SK-N-SH treated with all-trans-retinoic acid at 6 μM for 48 hours (cell line): ENCODE results near the gene VPS13A.

Experiments
- ATAC-seq: fragments of 200-7000 bp; cut with Tn5 transposase; 3 replicates; pipeline ENCODE4 v1.9.1; 2020; ENCODE audit warnings: mild to moderate bottlenecking, moderate library complexity
- ARNTL ChIP-seq: fragments of 450-650 bp; formaldehyde crosslinking; IDR thresholded peaks from 2 replicates; pipeline ENCODE4 v1.5.0; 2020; ENCODE audit warnings: low read depth, mild to moderate bottlenecking, moderate library complexity, borderline replicate concordance
- CREB5 ChIP-seq: fragments of 250-450 bp; sonication (Bioruptor Pico); IDR thresholded peaks from 2 replicates; pipeline ENCODE4 v1.5.1; 2020; ENCODE audit warnings: low read depth, mild to moderate bottlenecking, moderate library complexity
- CSDC2 ChIP-seq: fragments of 250-450 bp; sonication (Bioruptor Pico); IDR thresholded peaks from 2 replicates; pipeline ENCODE4 v1.5.0; 2020; ENCODE audit warnings: mild to moderate bottlenecking, moderate library complexity
- CSRNP3 ChIP-seq: fragments of 250-450 bp; sonication (Bioruptor Pico); IDR thresholded peaks from 2 replicates; pipeline ENCODE4 v1.5.1; 2021; ENCODE audit warnings: mild to moderate bottlenecking, moderate library complexity
- ESRRG ChIP-seq: fragments of 250-450 bp; sonication (Bioruptor Pico); IDR thresholded peaks from 2 replicates; pipeline ENCODE4 v1.6.1; 2021; ENCODE audit warnings: mild to moderate bottlenecking
- GLIS3 ChIP-seq: fragments of 250-450 bp; sonication (Bioruptor Pico); IDR thresholded peaks from 2 replicates; pipeline ENCODE4 v1.5.0; 2020; ENCODE audit warnings: mild to moderate bottlenecking, moderate library complexity
- ISL1 ChIP-seq: fragments of 250-450 bp; sonication (Bioruptor Pico); IDR thresholded peaks from 2 replicates; pipeline ENCODE4 v2.1.2; 2022; ENCODE audit warnings: mild to moderate bottlenecking, moderate library complexity
- PATZ1 ChIP-seq: fragments of 250-450 bp; sonication (Bioruptor Pico); IDR thresholded peaks from 2 replicates; pipeline ENCODE4 v1.8.0; 2020; ENCODE audit warnings: mild to moderate bottlenecking, moderate library complexity, borderline replicate concordance
- POU6F1 ChIP-seq: fragments of 250-450 bp; sonication (Bioruptor Pico); IDR thresholded peaks from 2 replicates; pipeline ENCODE4 v1.8.0; 2021; ENCODE audit warnings: low read depth, mild to moderate bottlenecking, moderate library complexity, borderline replicate concordance
- PPARA ChIP-seq: fragments of 250-450 bp; sonication (Bioruptor Pico); IDR thresholded peaks from 2 replicates; pipeline ENCODE4 v1.5.0; 2020; ENCODE audit warnings: mild to moderate bottlenecking, borderline replicate concordance
- RARB ChIP-seq: fragments of 250-450 bp; sonication (Bioruptor Pico); IDR thresholded peaks from 2 replicates; pipeline ENCODE4 v1.8.0; 2021; ENCODE audit warnings: mild to moderate bottlenecking, moderate library complexity
- SNAI2 ChIP-seq: fragments of 250-450 bp; sonication (Bioruptor Pico); IDR thresholded peaks from 2 replicates; pipeline ENCODE4 v1.5.0; 2020; ENCODE audit warnings: mild to moderate bottlenecking, moderate library complexity
- TCF4 ChIP-seq: fragments of 250-450 bp; sonication (Bioruptor Pico); IDR thresholded peaks from 2 replicates; pipeline ENCODE4 v1.8.0; 2021; ENCODE audit warnings: mild to moderate bottlenecking, moderate library complexity, borderline replicate concordance
- TOX ChIP-seq: fragments of 250-450 bp; sonication (Bioruptor Pico); IDR thresholded peaks from 2 replicates; pipeline ENCODE4 v1.8.0; 2021; ENCODE audit warnings: mild to moderate bottlenecking, moderate library complexity, borderline replicate concordance
- TSHZ2 ChIP-seq: fragments of 250-450 bp; sonication (Bioruptor Pico); IDR thresholded peaks from 2 replicates; pipeline ENCODE4 v1.5.0; 2020; ENCODE audit warnings: mild to moderate bottlenecking, moderate library complexity
- ZC3H10 ChIP-seq: fragments of 250-450 bp; sonication (Bioruptor Pico); IDR thresholded peaks from 2 replicates; pipeline ENCODE4 v1.5.1; 2021; ENCODE audit warnings: mild to moderate bottlenecking, moderate library complexity
- ZFP3 ChIP-seq: fragments of 250-450 bp; sonication (Bioruptor Pico); IDR thresholded peaks from 2 replicates; pipeline ENCODE4 v1.5.0; 2020; ENCODE audit warnings: mild to moderate bottlenecking, moderate library complexity
- ZFP30 ChIP-seq: fragments of 450-650 bp; formaldehyde crosslinking; IDR thresholded peaks from 2 replicates; pipeline ENCODE4 v1.5.0; 2022; ENCODE audit warnings: mild to moderate bottlenecking, moderate library complexity
- ZNF565 ChIP-seq: fragments of 450-650 bp; formaldehyde crosslinking; conservative IDR thresholded peaks from 2 replicates; pipeline ENCODE4 v1.5.0; 2020; ENCODE audit warnings: low read depth, mild to moderate bottlenecking, moderate library complexity
- ZNF8 ChIP-seq: fragments of 450-650 bp; formaldehyde crosslinking; IDR thresholded peaks from 2 replicates; pipeline ENCODE4 v1.5.0; 2020; ENCODE audit warnings: mild to moderate bottlenecking, moderate library complexity

VPS13A gene

GRCh38 chr9:77170991-77171699, 6.2 kb upstream of the VPS13A start:
- no peak for ATAC-seq
- TF ChIP-seq TSHZ2 (CRISPR knock-in tag) (no peak), ZFP3 (CRISPR knock-in tag) (no peak), ZNF8 (no peak)

GRCh38 chr9:77175151-77175550, 2.2 kb upstream of the VPS13A start:
- no peak for TF ChIP-seq TSHZ2 (CRISPR knock-in tag)
- TF ChIP-seq CREB5 (CRISPR knock-in tag), result no peak
- no peak for TF ChIP-seq ISL1 (CRISPR knock-in tag)
- TF ChIP-seq ARNTL (CRISPR knock-in tag), result no peak
- TF ChIP-seq ZNF8, result no peak
- TF ChIP-seq TCF4, result no peak
- no peak for TF ChIP-seq ZC3H10 (CRISPR knock-in tag)
- no peak for TF ChIP-seq PATZ1
- TF ChIP-seq ESRRG, result no peak
- TF ChIP-seq RARB (CRISPR knock-in tag), result no peak
- no peak for TF ChIP-seq ZFP3 (CRISPR knock-in tag)
- no peak for TF ChIP-seq CSDC2 (CRISPR knock-in tag)
- no peak for TF ChIP-seq POU6F1 (CRISPR knock-in tag)
- TF ChIP-seq CSRNP3, result no peak
- TF ChIP-seq PPARA (CRISPR knock-in tag), result no peak
- no peak for TF ChIP-seq ZNF565 (CRISPR knock-in tag)
- no peak for TF ChIP-seq ZFP30 (CRISPR knock-in tag)
- TF ChIP-seq TOX, result no peak
- no peak for TF ChIP-seq SNAI2
- TF ChIP-seq GLIS3 (CRISPR knock-in tag), result no peak
- ATAC-seq, result no peak
